NCI-H774 (cell line): Measurements from ENCODE around the gene TBC1D3K.
"Not testable (repeated sequence)": the region's sequence is repeated elsewhere in the genome, so short reads cannot be mapped to it uniquely, and the experiment has no call there.

Experiments used
- DNase-seq: peaks from one replicate; lab custom pipeline; 2025; lab: John Stamatoyannopoulos, UW

The TBC1D3K gene

DNA sequence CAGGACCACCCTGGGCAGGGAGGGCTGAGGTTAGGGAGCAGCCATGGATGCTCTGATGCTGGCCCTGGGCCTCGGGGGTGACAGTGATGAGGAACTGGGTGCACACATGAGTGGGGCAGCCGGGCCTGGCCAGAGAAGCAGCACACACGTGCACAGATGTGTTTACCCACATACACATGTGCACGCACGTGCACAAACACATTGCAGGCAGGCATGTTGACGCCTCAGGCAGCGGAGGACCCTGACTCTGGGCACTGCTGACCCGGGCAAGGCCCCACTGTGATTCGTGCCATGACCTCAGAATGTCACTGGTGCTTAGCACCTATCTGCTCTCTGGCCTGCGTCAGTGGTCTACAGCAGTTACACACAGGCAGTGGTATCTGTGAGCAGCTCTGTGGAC is at the start of gene TBC1D3K:
Gene TBC1D3K, plus strand, starts transcription at position 301 of the 400 bp plus-strand sequence. CDS start 1,585 bp downstream, outside the sequence.
- not testable (repeated sequence) for DNase-seq

DNA sequence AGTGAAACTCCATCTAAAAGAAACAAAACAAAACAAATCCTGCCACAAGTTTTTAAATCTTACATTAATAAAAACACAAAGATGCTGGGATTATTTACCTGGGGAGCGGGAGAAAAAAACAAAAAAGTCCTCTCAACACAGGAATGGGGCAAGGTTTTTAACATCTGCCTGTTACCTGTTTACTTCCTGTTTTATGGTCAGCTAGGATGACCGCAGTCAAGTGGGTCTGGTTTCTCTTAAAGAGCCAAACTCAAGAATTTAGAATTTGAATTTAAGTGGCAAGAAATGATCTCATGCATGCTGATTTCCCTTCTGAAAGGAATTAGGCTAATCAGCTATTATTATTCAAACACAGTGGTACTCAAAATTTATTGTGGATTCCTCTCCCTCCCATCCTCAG is 39.7 kb upstream of the TBC1D3K start:
- DNase-seq = no peak

DNA sequence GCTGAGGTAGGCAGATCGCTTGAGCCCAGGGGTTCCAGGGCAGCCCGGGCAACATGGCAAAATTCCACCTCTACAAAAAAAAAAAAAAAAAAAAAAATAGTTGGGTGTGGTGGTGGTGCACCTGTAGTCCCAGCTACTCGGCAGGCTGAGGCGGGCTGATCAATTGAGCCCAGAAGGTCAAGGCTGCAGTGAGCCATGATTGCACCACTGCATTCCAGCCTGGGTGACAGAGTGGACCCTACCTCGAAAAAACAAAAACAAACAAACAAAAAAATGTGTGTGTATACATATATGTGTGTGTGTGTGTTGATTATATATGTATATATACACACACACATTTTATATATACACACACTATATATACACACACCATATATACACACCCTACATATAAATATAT is 39.1 kb upstream of the TBC1D3K start:
- no peak for DNase-seq

DNA sequence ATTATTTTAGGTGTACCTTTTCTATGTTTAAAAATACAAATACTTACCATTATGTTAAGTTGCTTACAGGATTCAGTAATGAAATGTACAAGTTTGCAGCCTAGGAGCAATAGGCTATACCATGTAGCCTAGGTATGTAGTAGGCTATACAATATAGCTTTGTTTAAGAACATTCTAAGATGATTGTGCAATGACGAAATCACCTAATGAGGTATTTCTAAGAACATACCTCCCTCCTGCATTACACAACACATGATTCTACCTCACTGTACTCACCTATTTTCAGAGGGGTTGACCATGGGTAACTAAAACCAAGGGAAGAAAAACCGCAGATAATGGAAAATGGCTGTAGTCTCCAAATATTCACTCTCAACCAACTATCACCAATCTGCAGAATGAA is 35.3 kb upstream of the TBC1D3K start:
- DNase-seq = no peak

DNA sequence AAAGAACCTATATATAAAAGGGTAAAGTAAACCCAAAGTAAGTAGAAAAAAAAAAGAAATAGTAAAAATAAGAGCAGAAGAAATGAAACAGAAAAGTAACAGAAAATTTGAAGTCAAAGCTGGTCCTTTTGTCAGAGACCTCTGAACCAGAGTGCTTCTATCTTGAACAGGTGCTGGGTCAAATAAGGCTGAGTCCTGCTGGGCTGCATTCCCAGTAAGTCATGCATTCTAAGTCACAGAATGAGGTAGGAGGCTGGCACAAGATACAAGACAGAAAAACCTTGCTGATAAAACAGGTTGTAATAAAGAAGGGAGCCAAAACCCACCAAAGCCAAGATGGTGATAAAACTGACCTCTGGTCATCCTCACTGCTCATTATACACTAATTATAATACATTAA is 27.3 kb upstream of the TBC1D3K start:
- not testable (repeated sequence) for DNase-seq
